GM12878 (cell line): ENCODE measurements around the gene LTV1. TPM values are rescaled to one million over a fixed set of nuclear protein-coding genes. Genes with fewer than 3 reads are reported as not detected.

Experiments used
- ATAC-seq: fragments of 200-7000 bp; cut with Tn5 transposase; 3 replicates; pipeline ENCODE4 v1.9.1; 2020; ENCODE audit warnings: mild to moderate bottlenecking, moderate library complexity
- BruUV-seq: library from RNA; stranded (reverse); fragments of 400-500 nt; replicated peaks from 2 replicates; lab custom pipeline; 2021; lab: Mats Ljungman, UMichigan
- CTCF ChIA-PET: fragments of 300-600 bp; sonication (Branson Sonifier 250); formaldehyde crosslinking; extraction: SDS; loops from one replicate; lab custom pipeline; 2021; ENCODE audit warnings: inconsistent platforms; lab: Yijun Ruan, JAX
- POLR2A ChIA-PET: fragments of 350-600 bp; formaldehyde crosslinking; extraction: SDS; loops from one replicate; lab custom pipeline; 2021; ENCODE audit warnings: inconsistent platforms; lab: Charles Lee
- RAD21 ChIA-PET: fragments of 300-600 bp; sonication (Branson Sonifier 250); formaldehyde crosslinking; loops from one replicate; lab custom pipeline; 2023; ENCODE audit warnings: antibody characterized with exemption; ENCODE audit not compliant: unreplicated experiment; lab: Charles Lee
- SMC1A ChIA-PET: fragments of 300-600 bp; sonication (Branson Sonifier 250); formaldehyde crosslinking; loops from one replicate; lab custom pipeline; 2023; ENCODE audit not compliant: unreplicated experiment, uncharacterized antibody; lab: Charles Lee
- DNase-seq: peaks from one replicate; pipeline ENCODE4 v3.0.0-alpha.2; 2011; ENCODE audit warnings: low read depth, low spot score
- FAIRE-seq: peaks from 3 replicates; lab custom pipeline; 2011; peaks lifted over from hg19 to GRCh38; lab: Jason Lieb, UNC
- H2AFZ ChIP-seq: 2 replicates; pipeline ENCODE4 v1.6.0; 2011; ENCODE audit warnings: low read depth, low read length, control low read depth; ENCODE audit not compliant: control insufficient read depth
- H3K27ac ChIP-seq: 2 replicates; pipeline ENCODE4 v1.5.1; 2011; ENCODE audit warnings: control low read depth; ENCODE audit not compliant: control insufficient read depth, insufficient read depth
- H3K27me3 ChIP-seq, 2 experiments: replicated peaks in 1 of 2; 2 replicates each; pipeline versions ENCODE4 v1.6.0 to v1.6.1; 2011; ENCODE audit warnings: low read length in 1 of 2; ENCODE audit not compliant: control insufficient read depth in 2 of 2, insufficient read depth in 2 of 2
- H3K36me3 ChIP-seq, 2 experiments: 2 replicates each; pipeline ENCODE4 v1.5.1; 2011; ENCODE audit warnings: low read length in 1 of 2; ENCODE audit not compliant: control insufficient read depth in 2 of 2, insufficient read depth in 2 of 2
- H3K4me1 ChIP-seq: 2 replicates; pipeline ENCODE4 v1.6.1; 2011; ENCODE audit warnings: mild to moderate bottlenecking, low read length, moderate library complexity, mixed read lengths; ENCODE audit not compliant: control insufficient read depth, insufficient read depth
- H3K4me2 ChIP-seq: 2 replicates; pipeline ENCODE4 v1.6.0; 2011; ENCODE audit warnings: control low read depth; ENCODE audit not compliant: control insufficient read depth, insufficient read depth
- H3K4me3 ChIP-seq: fragments of 200-600 bp; sonication (generic); 2 replicates; pipeline ENCODE4 v1.5.1; 2016
- H3K79me2 ChIP-seq: 2 replicates; pipeline ENCODE4 v1.6.0; 2011; ENCODE audit warnings: low read length; ENCODE audit not compliant: control insufficient read depth, insufficient read depth
- H3K9ac ChIP-seq: 2 replicates; pipeline ENCODE4 v1.8.0; 2011; ENCODE audit warnings: low read length, control low read depth, mixed read lengths; ENCODE audit not compliant: control insufficient read depth, insufficient read depth
- H3K9me3 ChIP-seq: replicated peaks from 3 replicates; pipeline ENCODE4 v1.5.1; 2011; ENCODE audit warnings: mild to moderate bottlenecking, low read length; ENCODE audit not compliant: control insufficient read depth, insufficient read depth
- H4K20me1 ChIP-seq: 2 replicates; pipeline ENCODE4 v1.6.0; 2011; ENCODE audit not compliant: control insufficient read depth, insufficient read depth
- NFYB ChIP-seq: IDR thresholded peaks from 2 replicates; pipeline ENCODE4 v1.6.1; 2011; ENCODE audit warnings: low read depth, mild to moderate bottlenecking, low read length, improper control_type of control experiment, moderate library complexity; ENCODE audit not compliant: insufficient read depth
- SKIL ChIP-seq: fragments of 450-650 bp; IDR thresholded peaks from 2 replicates; pipeline ENCODE4 v1.6.1; 2017; ENCODE audit warnings: mild to moderate bottlenecking, low read depth, inconsistent platforms; ENCODE audit not compliant: poor library complexity, severe bottlenecking
- ZNF217 ChIP-seq: fragments of 450-650 bp; IDR thresholded peaks from 2 replicates; pipeline ENCODE4 v1.6.1; 2017; ENCODE audit warnings: antibody characterized with exemption, mild to moderate bottlenecking
- WGBS: methylation state at CpG from one replicate; pipeline ENCODE4 v1.1.6; 2016; ENCODE audit warnings: low lambda C conversion rate; ENCODE audit not compliant: insufficient replicate concordance, insufficient coverage; ENCODE audit errors: missing lambda C conversion rate; 5-methylcytosine and 5-hydroxymethylcytosine counted together
- in situ Hi-C: fragments of 300-500 bp; cut with MboI; formaldehyde crosslinking; loops from 9 replicates; pipeline ENCODE4 v1.14.3; 2018; ENCODE audit warnings: mixed read lengths
- intact Hi-C: fragments of 100-400 bp; cut with micrococcal nuclease; formaldehyde crosslinking; loops from one replicate; pipeline ENCODE4 v1.14.2; 2022; ENCODE audit not compliant: unreplicated experiment
- polyA plus RNA-seq, 11 experiments: library from polyadenylated mRNA; depleted of rRNA in 4 of 11; unstranded in 6 of 11; stranded (reverse) in 5 of 11; fragments of >200 nt; fragmentation: Nextera tagmentation in 4 of 11; fragmentation: Illumina TruSeq in 1 of 11; extraction: Ambion mirVana in 4 of 11; extraction: Trizol in 1 of 11; gene quantifications; 1 replicate in 1 of 11; 2 replicates in 10 of 11; pipeline versions ENCODE4 v1.2.1 to v1.2.3, GENCODE V29; 2011 to 2016; ENCODE audit warnings: inconsistent platforms in 2 of 11, missing spikeins in 2 of 11, low read depth in 1 of 11
- small RNA-seq: library from RNA; depleted of rRNA; stranded (forward); fragments of <200 nt; gene quantifications from one replicate; pipeline ENCODE3, GENCODE V24; 2014
- total RNA-seq, 4 experiments: library from RNA; depleted of rRNA in 3 of 4; stranded (reverse); fragments of >200 nt in 3 of 4; fragmentation: Illumina TruSeq in 1 of 4; extraction: Trizol in 1 of 4; gene quantifications; 2 replicates each; pipeline versions ENCODE4 v1.2.1 to v1.2.3, GENCODE V29; 2013 to 2021
- TF ChIP-seq, protein P1 (sequence below): fragments of 450-650 bp; IDR thresholded peaks from 2 replicates; pipeline ENCODE4 v1.6.1; 2017; ENCODE audit warnings: antibody characterized with exemption, mild to moderate bottlenecking, moderate library complexity

Gene LTV1
- total and polyA plus RNA-seq, 10 of the 15 experiments (the other 5 are each of a cell fraction or from before 2014, with no cell fraction given) = 22.3 to 66.4 (median 52.0) TPM

DNA sequence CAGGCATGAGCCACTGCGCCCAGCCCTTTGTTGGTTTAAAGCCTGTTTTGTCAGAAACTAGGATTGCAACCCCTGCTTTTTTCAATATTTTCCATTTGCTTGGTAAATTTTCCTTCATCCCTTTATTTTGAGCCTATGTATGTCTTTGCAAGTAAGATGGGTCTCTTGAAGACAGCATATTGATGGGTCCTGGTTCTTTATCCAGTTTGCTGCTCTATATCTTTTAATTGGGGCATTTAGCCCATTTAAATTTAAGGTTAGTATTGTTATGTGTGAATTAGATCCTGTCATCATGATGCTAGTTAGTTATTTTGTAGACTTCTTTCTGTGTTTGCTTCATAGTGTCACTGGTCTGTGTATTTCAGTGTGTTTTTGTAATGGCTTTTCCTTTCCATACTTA lies 67.9 kb downstream of the LTV1 start (continued):
- no peak for TF ChIP-seq SKIL
- no peak for TF ChIP-seq NFYB

DNA sequence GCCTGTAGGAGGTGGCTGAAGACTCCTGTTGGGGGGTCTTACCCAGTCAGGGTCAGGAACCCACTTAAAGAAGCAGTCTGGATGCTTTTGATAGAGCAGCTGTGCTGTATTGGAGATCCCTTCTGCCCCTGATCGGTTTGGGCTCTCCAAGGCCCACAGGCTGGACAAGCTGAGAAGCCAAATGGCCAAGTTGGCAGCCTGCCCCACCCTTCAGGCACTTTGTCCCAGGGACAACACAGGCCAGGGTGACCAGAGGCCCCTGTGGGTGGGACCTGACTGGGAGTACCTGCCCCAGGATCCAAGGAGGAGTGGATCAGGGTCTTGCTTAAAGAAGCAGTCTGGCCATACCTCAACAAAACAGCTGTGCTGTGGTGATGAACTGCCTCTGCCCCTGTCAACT lies 69.5 kb downstream of the LTV1 start:
- in situ Hi-C loops = no loop called here
- ChIA-PET CTCF (no interaction called here), POLR2A (interaction anchor here (0.6 kb wide), 1 partner anchor 84 kb away, joined by 4 read pairs; no protein-coding TSS in a partner anchor), SMC1A (interaction anchor here (0.6 to 1.2 kb wide), 2 partner anchors 9 to 187 kb away, joined by 3 read pairs; no protein-coding TSS in a partner anchor), RAD21 (no interaction called here)
- Histone ChIP-seq H3K9ac (no peak overlapping the region), H3K4me2 (no peak overlapping the region), H4K20me1 (no peaks in the 10 kb centered on the region), H3K9me3 (peaks cover 12% of the 10 kb centered on the region; the same call in 2 of the 3 replicates), H3K4me3 (no peak overlapping the region), H3K27ac (no peak overlapping the region), H3K36me3 (no peaks in the 10 kb centered on the region), H3K27me3 (no peaks in the 10 kb centered on the region), H3K4me1 (no peaks in the 10 kb centered on the region), H2AFZ (no peak overlapping the region), H3K79me2 (no peaks in the 10 kb centered on the region)
- ATAC-seq (no peak), FAIRE-seq (no peak), DNase-seq (no peak)
- intact Hi-C loops = no loop called here
- TF ChIP-seq, protein P1, sequence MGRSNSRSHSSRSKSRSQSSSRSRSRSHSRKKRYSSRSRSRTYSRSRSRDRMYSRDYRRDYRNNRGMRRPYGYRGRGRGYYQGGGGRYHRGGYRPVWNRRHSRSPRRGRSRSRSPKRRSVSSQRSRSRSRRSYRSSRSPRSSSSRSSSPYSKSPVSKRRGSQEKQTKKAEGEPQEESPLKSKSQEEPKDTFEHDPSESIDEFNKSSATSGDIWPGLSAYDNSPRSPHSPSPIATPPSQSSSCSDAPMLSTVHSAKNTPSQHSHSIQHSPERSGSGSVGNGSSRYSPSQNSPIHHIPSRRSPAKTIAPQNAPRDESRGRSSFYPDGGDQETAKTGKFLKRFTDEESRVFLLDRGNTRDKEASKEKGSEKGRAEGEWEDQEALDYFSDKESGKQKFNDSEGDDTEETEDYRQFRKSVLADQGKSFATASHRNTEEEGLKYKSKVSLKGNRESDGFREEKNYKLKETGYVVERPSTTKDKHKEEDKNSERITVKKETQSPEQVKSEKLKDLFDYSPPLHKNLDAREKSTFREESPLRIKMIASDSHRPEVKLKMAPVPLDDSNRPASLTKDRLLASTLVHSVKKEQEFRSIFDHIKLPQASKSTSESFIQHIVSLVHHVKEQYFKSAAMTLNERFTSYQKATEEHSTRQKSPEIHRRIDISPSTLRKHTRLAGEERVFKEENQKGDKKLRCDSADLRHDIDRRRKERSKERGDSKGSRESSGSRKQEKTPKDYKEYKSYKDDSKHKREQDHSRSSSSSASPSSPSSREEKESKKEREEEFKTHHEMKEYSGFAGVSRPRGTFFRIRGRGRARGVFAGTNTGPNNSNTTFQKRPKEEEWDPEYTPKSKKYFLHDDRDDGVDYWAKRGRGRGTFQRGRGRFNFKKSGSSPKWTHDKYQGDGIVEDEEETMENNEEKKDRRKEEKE = no peak
- TF ChIP-seq ZNF217 = no peak
- WGBS = 43% methylated on average over 1 of the region's 1 CpG
- BruUV-seq = no TSS peak

Small RNA genes lying within 50 kb of the gene (small RNA-seq; reads per million reads assigned to genes)
- not detected for gene ZC2HC1B

Other genes starting within 250 kb of the LTV1 start
- gene PHACTR2, start 165.4 kb upstream of the LTV1 start, total RNA-seq (2014; rRNA removed) = 8.7 and 11.0 TPM in 2 replicates
- gene PHACTR2, start 165.4 kb upstream of the LTV1 start, total RNA-seq (2014; rRNA removed; fragmentation: Illumina TruSeq; extraction: Trizol) = 18.7 and 19.1 TPM in 2 replicates
- gene PHACTR2, start 165.4 kb upstream of the LTV1 start, total RNA-seq (2021) = 12.2 and 12.3 TPM in 2 replicates
- 5.9 and 8.1 TPM in 2 replicates for gene PHACTR2, start 165.4 kb upstream of the LTV1 start, polyA plus RNA-seq (2011; rRNA removed)
- gene PHACTR2, start 165.4 kb upstream of the LTV1 start, polyA plus RNA-seq (2014; fragmentation: Illumina TruSeq; extraction: Trizol) = 7.2 and 10.7 TPM in 2 replicates
- gene PHACTR2, start 165.4 kb upstream of the LTV1 start, polyA plus RNA-seq (2014; fragmentation: Nextera tagmentation; extraction: Ambion mirVana) = 1 to 10 TPM; 2.0 to 4.7 TPM
- gene PHACTR2, start 165.4 kb upstream of the LTV1 start, polyA plus RNA-seq (2014; rRNA removed) = 3.5 and 4.1 TPM in 2 replicates
- gene PHACTR2, start 165.4 kb upstream of the LTV1 start, polyA plus RNA-seq (2016; fragmentation: Nextera tagmentation; extraction: Ambion mirVana) = 1 to 10 TPM; 1.4 to 2.1 TPM
- gene ZC2HC1B, start 21.1 kb downstream of the LTV1 start, total RNA-seq (2014; rRNA removed) = not detected in 2 replicates
- gene ZC2HC1B, start 21.1 kb downstream of the LTV1 start, total RNA-seq (2014; rRNA removed; fragmentation: Illumina TruSeq; extraction: Trizol) = not detected in 2 replicates
- 0.36 and 0.40 TPM in 2 replicates for gene ZC2HC1B, start 21.1 kb downstream of the LTV1 start, total RNA-seq (2021)
- 0.33 TPM in 1 of 2 replicates, not detected in the other for gene ZC2HC1B, start 21.1 kb downstream of the LTV1 start, polyA plus RNA-seq (2011; rRNA removed)
- gene ZC2HC1B, start 21.1 kb downstream of the LTV1 start, polyA plus RNA-seq (2014; fragmentation: Illumina TruSeq; extraction: Trizol) = not detected in 2 replicates
- under 1 TPM in 1 of 2 experiments, not detected in 1; 0.31 TPM for gene ZC2HC1B, start 21.1 kb downstream of the LTV1 start, polyA plus RNA-seq (2014; fragmentation: Nextera tagmentation; extraction: Ambion mirVana)
- 0.09 TPM in 1 of 2 replicates, not detected in the other for gene ZC2HC1B, start 21.1 kb downstream of the LTV1 start, polyA plus RNA-seq (2014; rRNA removed)
- under 1 TPM in 1 of 2 experiments, not detected in 1; 0.20 TPM for gene ZC2HC1B, start 21.1 kb downstream of the LTV1 start, polyA plus RNA-seq (2016; fragmentation: Nextera tagmentation; extraction: Ambion mirVana)
- 3.3 and 5.4 TPM in 2 replicates for gene PLAGL1, start 164.9 kb downstream of the LTV1 start, total RNA-seq (2014; rRNA removed)
- 3.7 and 4.1 TPM in 2 replicates for gene PLAGL1, start 164.9 kb downstream of the LTV1 start, total RNA-seq (2014; rRNA removed; fragmentation: Illumina TruSeq; extraction: Trizol)
- 7.5 and 8.5 TPM in 2 replicates for gene PLAGL1, start 164.9 kb downstream of the LTV1 start, total RNA-seq (2021)
- gene PLAGL1, start 164.9 kb downstream of the LTV1 start, polyA plus RNA-seq (2011; rRNA removed) = 16.6 and 19.1 TPM in 2 replicates
- 6.4 and 8.8 TPM in 2 replicates for gene PLAGL1, start 164.9 kb downstream of the LTV1 start, polyA plus RNA-seq (2014; fragmentation: Illumina TruSeq; extraction: Trizol)
- 1 to 10 TPM; 2.6 to 2.8 TPM for gene PLAGL1, start 164.9 kb downstream of the LTV1 start, polyA plus RNA-seq (2014; fragmentation: Nextera tagmentation; extraction: Ambion mirVana)
- 6.0 and 7.4 TPM in 2 replicates for gene PLAGL1, start 164.9 kb downstream of the LTV1 start, polyA plus RNA-seq (2014; rRNA removed)
- gene PLAGL1, start 164.9 kb downstream of the LTV1 start, polyA plus RNA-seq (2016; fragmentation: Nextera tagmentation; extraction: Ambion mirVana) = 1 to 10 TPM; 5.1 to 7.3 TPM